ENCODE data around the gene LSS.
"Not testable (repeated sequence)": the region's sequence is repeated elsewhere in the genome, so short reads cannot be mapped to it uniquely, and the experiment has no call there.

LSS gene

DNA sequence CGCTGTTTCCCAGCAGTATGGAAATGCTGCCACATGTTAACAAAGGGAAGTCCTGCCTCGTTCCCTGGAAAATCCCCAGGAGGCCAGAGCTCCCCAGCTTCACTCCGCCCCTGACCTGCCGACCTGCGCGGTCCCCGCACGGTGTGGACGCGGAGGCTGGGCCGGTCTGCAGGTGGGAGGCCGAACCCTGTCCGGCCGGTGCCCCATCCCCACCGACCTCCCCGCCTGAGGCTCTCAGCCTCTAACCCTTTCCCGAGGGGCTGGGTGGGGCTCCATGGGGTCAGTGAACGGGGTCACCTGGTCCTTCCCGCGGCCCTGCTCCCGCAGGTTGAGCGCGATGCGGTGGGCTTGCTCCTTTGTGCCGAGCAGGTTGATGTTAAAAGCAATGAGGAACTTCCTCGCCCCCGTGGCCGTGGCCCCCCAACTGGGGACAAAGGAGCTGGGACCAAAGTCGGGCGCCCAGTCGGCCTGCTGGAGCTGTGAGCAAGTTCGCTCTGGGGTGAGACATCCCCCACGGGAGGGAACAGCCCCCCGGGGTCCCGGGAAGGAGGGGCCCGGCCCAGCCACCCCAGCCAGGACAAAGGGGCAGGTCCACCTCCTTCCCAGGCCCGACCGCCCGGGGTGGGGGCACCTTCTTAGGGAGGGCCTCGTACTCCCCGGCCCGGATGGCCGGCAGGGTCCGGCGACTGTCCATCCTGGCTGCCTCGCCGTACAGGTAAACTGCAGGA, 77.1 kb downstream of the LSS start:
- no peak for DNase-seq

DNA sequence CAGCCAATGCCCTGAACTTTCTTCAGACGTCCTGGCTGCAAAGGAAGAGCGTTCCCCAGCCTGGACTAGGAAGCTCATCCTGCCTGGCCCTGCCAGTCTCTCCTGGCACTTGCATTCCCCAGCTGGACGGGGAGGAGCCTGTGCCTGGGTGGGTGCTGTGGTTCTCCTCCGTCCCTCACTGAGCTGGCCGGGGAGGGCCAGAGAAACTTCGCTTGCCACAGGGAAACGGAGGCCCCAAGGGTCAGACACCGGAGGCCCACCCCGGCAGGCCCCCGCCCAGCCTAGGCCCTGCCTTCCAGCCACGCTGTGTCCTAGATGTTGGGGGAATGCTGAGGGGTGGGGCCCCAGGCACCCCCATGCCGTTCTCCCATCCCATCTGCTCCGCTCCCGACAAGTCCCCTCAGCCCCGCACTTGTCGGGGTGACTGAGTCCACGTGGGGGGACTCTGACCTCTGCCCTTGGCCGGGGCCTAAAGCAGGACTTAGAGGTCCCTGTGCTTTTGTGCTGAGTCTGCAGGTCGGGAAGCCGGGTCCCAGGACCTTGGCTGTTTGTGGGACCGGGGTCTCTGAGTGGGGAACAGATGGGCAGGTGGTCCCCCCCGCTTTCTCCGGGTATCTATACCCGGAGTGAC, 78.0 kb downstream of the LSS start:
- no peak for DNase-seq

DNA sequence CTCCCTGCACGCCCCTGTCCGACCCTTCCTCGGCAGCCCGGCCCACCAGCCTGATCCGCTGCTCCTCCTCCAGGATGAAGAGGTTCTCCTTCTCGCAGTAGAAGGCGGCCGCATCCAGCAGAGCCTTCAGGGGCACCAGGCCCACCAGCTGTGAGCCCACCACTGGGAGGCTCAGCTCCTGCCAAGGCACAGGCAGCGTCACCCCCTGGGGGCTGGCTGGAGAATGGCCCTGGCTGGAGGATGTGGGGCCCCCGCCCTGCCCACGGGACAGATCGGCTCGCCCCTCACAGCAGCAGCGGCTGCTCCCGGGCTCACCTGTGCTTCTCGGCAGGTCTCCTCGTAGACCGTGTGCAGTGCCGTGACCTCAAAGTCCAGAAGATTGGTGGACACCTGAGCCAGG, 78.5 kb downstream of the LSS start:
- DNase-seq, result no peak

DNA sequence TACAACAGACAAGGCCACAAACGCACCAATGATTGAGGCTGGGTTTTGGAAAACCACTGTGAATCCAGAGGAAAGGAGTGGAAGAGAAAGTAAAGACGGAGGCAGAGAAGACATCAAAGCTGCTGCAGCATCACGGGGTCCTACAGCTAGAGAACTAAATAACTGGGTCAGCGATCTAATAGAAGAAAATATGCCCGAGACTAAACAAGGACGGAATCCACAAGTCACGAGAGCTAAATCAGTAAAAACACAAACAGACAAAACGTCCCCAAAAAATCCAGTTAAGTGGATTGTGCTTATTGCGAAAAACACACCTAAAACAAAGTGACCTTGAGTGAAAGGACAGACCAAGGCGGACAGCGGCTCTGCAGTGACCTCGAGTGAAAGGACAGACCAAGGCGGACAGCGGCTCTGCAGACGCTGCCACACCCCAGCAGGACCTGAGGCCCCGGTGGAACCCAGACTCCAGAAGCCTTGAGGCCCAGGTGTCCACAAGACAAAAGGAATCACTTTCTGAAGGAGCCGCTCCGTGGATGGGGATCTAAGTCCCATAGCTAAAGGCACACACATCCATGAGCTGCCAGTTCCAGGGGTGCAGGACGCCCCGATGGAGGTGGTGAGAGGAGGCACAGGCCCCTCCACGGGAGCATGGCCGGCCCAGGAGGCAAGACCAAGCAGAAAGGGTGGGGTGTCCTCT, 79.2 kb downstream of the LSS start:
- no peak for DNase-seq

GRCh38 chr21:46148106-46148505, 80.5 kb downstream of the LSS start:
- DNase-seq, result no peak

- DNase-seq, result not testable (repeated sequence)
These were observed 81.1 kb downstream of the LSS start for GRCh38 chr21:46147429-46147828.

GRCh38 chr21:46146856-46147255, 81.7 kb downstream of the LSS start:
- DNase-seq, result no peak

- no peak for DNase-seq
These were observed 82.5 kb downstream of the LSS start for GRCh38 chr21:46145840-46146691.

DNA sequence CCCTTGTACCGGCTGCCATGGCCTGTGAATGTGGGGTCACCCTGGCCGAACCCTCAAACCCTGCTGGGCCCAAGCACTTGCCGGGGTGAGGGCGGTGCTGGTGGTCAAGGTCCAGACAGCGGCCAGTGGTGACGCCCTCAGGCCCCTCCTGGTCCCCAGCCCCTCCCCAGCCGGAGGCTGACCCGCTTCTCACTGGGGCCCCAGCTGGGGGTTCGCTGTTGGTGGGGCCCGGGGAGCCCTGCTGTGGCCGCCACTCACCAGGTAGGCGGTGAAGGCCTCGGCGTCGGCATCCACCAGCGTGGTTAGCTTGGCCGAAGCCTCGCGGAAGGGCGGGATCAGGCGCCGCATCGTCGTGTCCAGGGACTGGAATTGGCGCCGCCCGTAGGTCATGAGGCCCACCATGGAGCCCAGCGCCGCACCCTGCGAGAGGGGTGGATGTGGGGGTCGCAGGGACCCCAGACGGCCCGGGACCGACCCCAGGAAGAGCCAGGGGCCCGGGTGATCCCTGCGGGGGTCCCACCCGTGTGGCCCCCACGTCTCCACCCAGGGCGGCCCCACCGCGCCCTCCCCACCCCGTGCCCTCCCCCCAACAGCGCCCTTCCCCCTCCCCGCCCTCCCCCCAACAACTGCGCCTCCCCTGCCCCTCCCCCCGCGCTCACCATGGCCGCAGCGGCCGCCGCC, 83.3 kb downstream of the LSS start:
- no peak for DNase-seq

DNA sequence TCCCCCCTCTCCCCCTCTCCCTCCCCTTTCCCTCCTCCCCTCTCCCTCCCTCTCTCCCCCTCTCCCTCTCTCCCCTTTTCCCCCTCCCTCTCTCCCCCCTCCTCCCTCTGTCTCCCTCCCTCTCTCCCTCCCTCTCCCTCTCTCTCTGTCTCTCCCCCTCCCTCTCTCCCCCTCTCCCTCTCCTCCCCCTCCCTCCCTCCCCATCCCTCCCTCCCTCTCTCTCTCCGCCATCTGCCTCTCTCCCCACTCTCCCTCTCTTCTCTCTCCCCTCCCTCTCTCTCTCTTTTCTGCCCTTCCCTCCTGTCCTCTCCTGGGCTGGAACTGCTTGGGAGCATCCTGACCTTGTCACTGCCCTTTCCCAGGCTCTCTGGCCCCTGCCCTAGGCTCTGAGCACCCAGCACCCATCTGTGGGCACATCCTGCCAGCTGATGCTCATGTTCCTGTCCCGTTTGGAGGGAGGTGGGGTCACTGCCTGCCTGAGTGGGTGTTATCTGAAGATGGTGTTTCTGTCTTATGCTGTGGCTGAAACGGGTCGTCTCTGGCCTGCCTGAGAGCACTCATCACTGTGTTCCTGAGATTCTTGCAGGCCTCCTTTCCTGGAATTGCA, 84.0 kb downstream of the LSS start:
- no peak for DNase-seq

DNA sequence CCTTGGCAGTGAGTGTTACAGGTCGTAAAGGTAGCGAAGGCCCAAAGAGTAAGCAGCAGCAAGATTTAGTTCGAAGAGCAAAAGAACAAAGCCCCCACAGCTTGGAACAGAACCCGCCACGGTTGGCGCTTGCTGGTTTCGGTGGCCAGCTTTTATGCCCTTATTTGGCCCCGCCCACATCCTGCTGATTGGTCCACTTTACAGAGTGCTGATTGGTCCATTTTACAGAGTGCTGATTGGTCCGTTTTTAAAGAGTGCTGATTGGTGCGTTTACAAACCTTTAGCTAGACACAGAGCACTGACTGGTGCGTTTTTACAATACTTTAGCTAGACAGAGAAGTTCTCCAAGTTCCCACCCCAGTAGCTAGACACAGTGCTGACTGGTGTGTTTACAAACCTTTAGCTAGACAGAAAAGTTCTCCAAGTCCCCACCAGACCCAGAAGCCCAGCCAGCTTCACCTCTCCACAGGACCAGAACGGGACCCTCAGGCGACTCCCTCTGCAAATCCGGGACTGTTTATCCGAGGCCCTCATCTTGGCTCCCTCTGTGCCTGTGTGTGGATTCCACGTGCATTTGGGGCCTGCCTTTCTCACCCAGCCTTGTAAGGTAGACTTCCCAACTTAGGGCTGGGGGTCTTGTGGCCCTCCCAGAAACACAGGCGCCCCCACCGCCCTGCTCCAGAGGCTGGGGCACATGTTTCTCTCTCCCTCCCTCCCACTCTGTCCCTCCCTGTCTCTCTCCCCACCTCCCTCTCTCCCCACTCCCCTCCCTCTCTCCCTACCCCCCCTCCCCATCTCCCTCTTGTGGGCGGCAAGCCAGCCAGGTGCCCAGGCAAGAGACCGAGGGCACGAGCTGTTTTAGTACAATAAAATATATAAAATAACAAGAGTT, 85.7 kb downstream of the LSS start:
- no peak for DNase-seq

DNA sequence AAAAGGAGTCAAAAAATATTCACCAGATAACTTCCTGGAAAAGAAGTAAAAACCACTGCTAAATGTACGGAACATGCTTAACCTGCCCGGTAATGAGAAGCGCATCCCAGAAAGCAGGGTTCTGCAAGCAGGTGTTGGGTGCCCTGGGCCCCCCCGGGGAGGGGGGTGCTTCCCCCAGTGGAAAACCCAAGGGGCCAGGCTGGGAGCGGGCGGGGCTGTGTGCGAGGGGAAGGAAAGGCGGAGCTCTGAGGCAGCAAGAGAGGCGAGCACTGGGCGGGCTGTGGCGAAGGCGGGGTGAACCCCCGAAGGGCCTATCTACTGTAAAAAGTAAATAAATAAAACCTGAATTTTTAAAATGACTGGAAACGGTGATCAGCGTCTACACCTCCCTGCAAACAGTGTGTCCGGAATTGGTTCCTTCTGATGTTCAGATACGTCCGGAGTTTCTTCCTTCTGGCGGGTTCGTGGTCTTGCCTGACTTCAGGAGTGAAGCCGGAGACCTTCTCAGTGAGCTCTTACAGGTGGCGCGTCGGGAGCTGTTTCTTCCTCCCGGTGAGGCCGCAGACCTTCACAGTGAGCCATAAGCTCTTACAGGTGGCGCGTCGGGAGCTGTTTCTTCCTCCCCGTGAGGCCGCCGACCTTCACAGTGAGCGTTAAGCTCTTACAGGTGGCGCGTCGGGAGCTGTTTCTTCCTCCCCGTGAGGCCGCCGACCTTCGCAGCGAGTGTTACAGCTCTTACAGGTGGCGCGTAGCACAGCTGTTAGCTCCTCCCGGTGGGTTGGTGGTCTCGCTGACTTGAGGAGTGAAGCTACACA, 86.6 kb downstream of the LSS start:
- DNase-seq, result no peak

- not testable (repeated sequence) for DNase-seq
These were observed 88.1 kb downstream of the LSS start for GRCh38 chr21:46140352-46141003.

DNA sequence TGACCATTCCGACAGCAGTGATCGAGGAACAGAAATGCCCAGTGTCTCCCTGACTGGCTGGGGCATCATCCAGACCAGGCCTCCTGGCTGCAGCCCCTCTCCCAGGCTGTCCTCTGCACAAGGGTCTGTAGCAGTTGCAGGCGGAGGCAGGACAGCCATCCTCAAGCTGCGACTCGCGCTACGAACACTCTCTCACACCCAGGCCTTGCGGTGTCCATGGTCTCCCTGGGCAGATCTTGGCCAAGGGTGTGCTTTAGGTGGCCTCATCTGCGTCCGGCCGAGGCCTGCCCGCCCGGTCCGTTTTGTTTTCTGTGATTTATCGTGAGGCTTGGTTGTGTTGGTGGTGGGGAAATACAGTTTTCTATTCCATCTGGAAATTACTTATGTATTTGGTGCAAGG, 88.9 kb downstream of the LSS start:
- no peak for DNase-seq

- DNase-seq, result no peak
These were observed 90.1 kb downstream of the LSS start for GRCh38 chr21:46138383-46138970.

Measured in NCI-H2081 treated with DMSO at 0.1 percent for 48 hours (cell line).